ENCODE measurements around the gene CABCOCO1. TPM values are rescaled to one million over a fixed set of nuclear protein-coding genes. Genes with fewer than 3 reads are reported as not detected.

Gene CABCOCO1
- polyA plus RNA-seq, 1 donor (not counting 4 experiments of a cell fraction or from before 2014, with no cell fraction given), result 0.17 TPM

- Histone ChIP-seq H3K27ac (ENCODE audit: control insufficient read depth, insufficient read depth, low read length) (peak overlapping the region; percentile 11), H3K4me1 (ENCODE audit: control insufficient read depth, extremely low read depth, insufficient read depth, low read length) (peaks cover 11% of the 10 kb centered on the region), H3K79me2 (ENCODE audit: control insufficient read depth, insufficient read depth, low read length) (no peaks in the 10 kb centered on the region), H3K36me3 (ENCODE audit: control insufficient read depth in 2 of 2, extremely low read depth in 1 of 2, insufficient read depth in 2 of 2, low read length in 2 of 2) (no peaks in the 10 kb centered on the region), H4K20me1 (ENCODE audit: control insufficient read depth, extremely low read depth, insufficient read depth, low read length) (no peaks in the 10 kb centered on the region), H2AFZ (ENCODE audit: control insufficient read depth, low read length) (no peak overlapping the region), H3K9me1 (ENCODE audit: control insufficient read depth, extremely low read depth, insufficient read depth, low read length) (no peaks in the 10 kb centered on the region), H3K4me3 (ENCODE audit: control insufficient read depth in 2 of 3, extremely low read depth in 1 of 3, insufficient read depth in 2 of 3, low read depth in 1 of 3, low read length in 3 of 3) (no peak overlapping the region), H3K4me2 (ENCODE audit: control insufficient read depth, extremely low read depth, insufficient read depth, low read depth, low read length) (no peak overlapping the region), H3K9ac (ENCODE audit: control insufficient read depth, extremely low read depth, insufficient read depth, low read length) (no peak overlapping the region), H3K27me3 (ENCODE audit: control insufficient read depth, extremely low read depth, insufficient read depth, low read length) (no peaks in the 10 kb centered on the region), H3K9me3 (ENCODE audit: control insufficient read depth, low read depth, low read length) (no peaks in the 10 kb centered on the region)
- dilution Hi-C loops (cut with MboI; ENCODE audit: extremely low pct_ligation_motif_present, low sequenced_read_pairs), result no loop called here
- FAIRE-seq (no peak), DNase-seq (ENCODE audit: low read depth, low spot score) (peak; percentile 40)
- TF ChIP-seq EZH2 (IDR thresholded peaks at IDR 0.05; ENCODE audit: low read length), result no peak
- TF ChIP-seq, protein P1, sequence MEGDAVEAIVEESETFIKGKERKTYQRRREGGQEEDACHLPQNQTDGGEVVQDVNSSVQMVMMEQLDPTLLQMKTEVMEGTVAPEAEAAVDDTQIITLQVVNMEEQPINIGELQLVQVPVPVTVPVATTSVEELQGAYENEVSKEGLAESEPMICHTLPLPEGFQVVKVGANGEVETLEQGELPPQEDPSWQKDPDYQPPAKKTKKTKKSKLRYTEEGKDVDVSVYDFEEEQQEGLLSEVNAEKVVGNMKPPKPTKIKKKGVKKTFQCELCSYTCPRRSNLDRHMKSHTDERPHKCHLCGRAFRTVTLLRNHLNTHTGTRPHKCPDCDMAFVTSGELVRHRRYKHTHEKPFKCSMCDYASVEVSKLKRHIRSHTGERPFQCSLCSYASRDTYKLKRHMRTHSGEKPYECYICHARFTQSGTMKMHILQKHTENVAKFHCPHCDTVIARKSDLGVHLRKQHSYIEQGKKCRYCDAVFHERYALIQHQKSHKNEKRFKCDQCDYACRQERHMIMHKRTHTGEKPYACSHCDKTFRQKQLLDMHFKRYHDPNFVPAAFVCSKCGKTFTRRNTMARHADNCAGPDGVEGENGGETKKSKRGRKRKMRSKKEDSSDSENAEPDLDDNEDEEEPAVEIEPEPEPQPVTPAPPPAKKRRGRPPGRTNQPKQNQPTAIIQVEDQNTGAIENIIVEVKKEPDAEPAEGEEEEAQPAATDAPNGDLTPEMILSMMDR (optimal IDR thresholded peaks at IDR 0.05 in 1 of 3, IDR thresholded peaks at IDR 0.05 in 1 of 3, conservative IDR thresholded peaks at IDR 0.05 in 1 of 3; ENCODE audit: extremely low read depth in 1 of 3, insufficient read depth in 2 of 3, low read length in 3 of 3), result no peak
Measured at GRCh38 chr10:61779950-61780659, 117.4 kb downstream of the CABCOCO1 start.

DNA sequence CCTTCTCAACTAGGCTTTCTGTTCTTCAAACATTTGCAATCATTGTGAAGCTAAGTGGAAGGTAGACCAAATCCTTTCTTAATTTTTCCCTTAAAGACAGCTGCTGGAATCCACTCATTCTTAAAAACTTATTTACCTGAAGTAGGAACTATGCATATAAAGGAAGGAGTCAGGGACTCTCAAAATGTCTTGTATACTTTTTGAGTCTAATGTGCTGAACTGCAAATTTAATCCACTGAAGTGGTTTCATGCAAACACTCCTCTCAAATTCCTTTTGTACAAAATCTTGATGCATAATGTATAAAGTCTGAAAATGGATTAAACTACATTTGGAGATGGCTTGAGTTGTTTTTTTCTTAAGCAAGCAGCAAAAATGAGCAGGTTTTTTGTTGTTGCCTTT is 118.0 kb downstream of the CABCOCO1 start:
- TF ChIP-seq, protein P1 (optimal IDR thresholded peaks at IDR 0.05 in 1 of 3, IDR thresholded peaks at IDR 0.05 in 1 of 3, conservative IDR thresholded peaks at IDR 0.05 in 1 of 3; ENCODE audit: extremely low read depth in 1 of 3, insufficient read depth in 2 of 3, low read length in 3 of 3), result no peak
- TF ChIP-seq EZH2 (IDR thresholded peaks at IDR 0.05; ENCODE audit: low read length), result no peak
- dilution Hi-C loops (cut with MboI; ENCODE audit: extremely low pct_ligation_motif_present, low sequenced_read_pairs), result no loop called here
- H3K27me3 ChIP-seq (ENCODE audit: control insufficient read depth, extremely low read depth, insufficient read depth, low read length), result no peaks in the 10 kb centered on the region
- DNase-seq (ENCODE audit: low read depth, low spot score), result no peak
- H3K27ac ChIP-seq (ENCODE audit: control insufficient read depth, insufficient read depth, low read length), result no peak overlapping the region
- no peaks in the 10 kb centered on the region for H4K20me1 ChIP-seq (ENCODE audit: control insufficient read depth, extremely low read depth, insufficient read depth, low read length)
- no peak overlapping the region for H2AFZ ChIP-seq (ENCODE audit: control insufficient read depth, low read length)
- no peaks in the 10 kb centered on the region for H3K9me1 ChIP-seq (ENCODE audit: control insufficient read depth, extremely low read depth, insufficient read depth, low read length)
- H3K9ac ChIP-seq (ENCODE audit: control insufficient read depth, extremely low read depth, insufficient read depth, low read length), result no peak overlapping the region
- peaks cover 11% of the 10 kb centered on the region for H3K4me1 ChIP-seq (ENCODE audit: control insufficient read depth, extremely low read depth, insufficient read depth, low read length)
- H3K79me2 ChIP-seq (ENCODE audit: control insufficient read depth, insufficient read depth, low read length), result no peaks in the 10 kb centered on the region
- no peak overlapping the region for H3K4me2 ChIP-seq (ENCODE audit: control insufficient read depth, extremely low read depth, insufficient read depth, low read depth, low read length)
- no peak for FAIRE-seq
- no peaks in the 10 kb centered on the region for H3K36me3 ChIP-seq (ENCODE audit: control insufficient read depth in 2 of 2, extremely low read depth in 1 of 2, insufficient read depth in 2 of 2, low read length in 2 of 2)
- no peak overlapping the region for H3K4me3 ChIP-seq (ENCODE audit: control insufficient read depth in 2 of 3, extremely low read depth in 1 of 3, insufficient read depth in 2 of 3, low read depth in 1 of 3, low read length in 3 of 3)
- H3K9me3 ChIP-seq (ENCODE audit: control insufficient read depth, low read depth, low read length), result no peaks in the 10 kb centered on the region
